Calu3 (cell line): ENCODE measurements around the gene ATXN2. TPM values are rescaled to one million over a fixed set of nuclear protein-coding genes. Genes with fewer than 3 reads are reported as not detected.
"Not testable (repeated sequence)": the region's sequence is repeated elsewhere in the genome, so short reads cannot be mapped to it uniquely, and the experiment has no call there.

Experiments
- BruUV-seq: library from RNA; stranded (reverse); fragments of 400-500 nt; replicated peaks from 2 replicates; lab custom pipeline; 2021; lab: Mats Ljungman, UMichigan
- CTCF ChIA-PET: fragments of 300-600 bp; sonication (Branson Sonifier 250); formaldehyde crosslinking; loops from one replicate; lab custom pipeline; 2022; ENCODE audit warnings: antibody characterized with exemption; lab: Charles Lee
- DNase-seq: peaks from one replicate; pipeline ENCODE4 v3.0.0; 2022
- H3K27ac Mint-ChIP-seq: one replicate; pipeline ENCODE4 v1.8.0; 2022; ENCODE audit warnings: mixed read lengths; ENCODE audit not compliant: unreplicated experiment
- H3K27me3 Mint-ChIP-seq: one replicate; pipeline ENCODE4 v1.8.0; 2022; ENCODE audit warnings: mixed read lengths; ENCODE audit not compliant: unreplicated experiment
- H3K36me3 Mint-ChIP-seq: one replicate; pipeline ENCODE4 v1.8.0; 2022; ENCODE audit warnings: mild to moderate bottlenecking, moderate library complexity, mixed read lengths; ENCODE audit not compliant: insufficient read depth, unreplicated experiment
- H3K4me1 Mint-ChIP-seq: one replicate; pipeline ENCODE4 v1.8.0; 2022; ENCODE audit warnings: mild to moderate bottlenecking, low read depth, mixed read lengths; ENCODE audit not compliant: unreplicated experiment
- H3K4me3 Mint-ChIP-seq: one replicate; pipeline ENCODE4 v1.8.0; 2022; ENCODE audit warnings: mild to moderate bottlenecking, low read depth, moderate library complexity, mixed read lengths; ENCODE audit not compliant: unreplicated experiment
- H3K9me3 Mint-ChIP-seq: one replicate; pipeline ENCODE4 v1.8.0; 2022; ENCODE audit warnings: low read depth, mixed read lengths; ENCODE audit not compliant: unreplicated experiment
- CTCF ChIP-seq: fragments of 200-600 bp; IDR thresholded peaks from one replicate; pipeline ENCODE4 v1.8.0; 2022; ENCODE audit warnings: antibody characterized with exemption; ENCODE audit not compliant: unreplicated experiment
- intact Hi-C: fragments of 100-400 bp; cut with micrococcal nuclease; formaldehyde crosslinking; loops from one replicate; pipeline ENCODE4 v1.10.0; 2022; ENCODE audit not compliant: unreplicated experiment
- total RNA-seq: library from RNA; stranded (reverse); gene quantifications from 2 replicates; pipeline ENCODE4 v1.2.3, GENCODE V29; 2022

Gene ATXN2
- total RNA-seq, 1 experiment from 2014 or later: 123 TPM

GRCh38 chr12:111505601-111506036 lies 93.5 kb downstream of the ATXN2 start:
- no peak overlapping the region for H3K4me3 Mint-ChIP-seq
- TF ChIP-seq CTCF: no peak
- CTCF ChIA-PET: no interaction called here
- no peak for DNase-seq
- BruUV-seq: no TSS peak
- no peaks in the 10 kb centered on the region for H3K27me3 Mint-ChIP-seq
- intact Hi-C loops: no loop called here
- H3K27ac Mint-ChIP-seq: peak overlapping the region; percentile 2
- no peaks in the 10 kb centered on the region for H3K4me1 Mint-ChIP-seq
- H3K9me3 Mint-ChIP-seq: no peaks in the 10 kb centered on the region
- peaks cover 63% of the 10 kb centered on the region for H3K36me3 Mint-ChIP-seq

GRCh38 chr12:111503116-111503515 lies 96.0 kb downstream of the ATXN2 start:
- CTCF ChIA-PET: interaction anchor here (0.6 kb wide), 1 partner anchor 235 kb away, joined by 3 read pairs; no protein-coding TSS in a partner anchor
- H3K36me3 Mint-ChIP-seq: peaks cover 70% of the 10 kb centered on the region

GRCh38 chr12:111494676-111495075 lies 104.4 kb downstream of the ATXN2 start:
- H3K27ac Mint-ChIP-seq: no peak overlapping the region
- H3K27me3 Mint-ChIP-seq: no peaks in the 10 kb centered on the region
- TF ChIP-seq CTCF: no peak
- no TSS peak for BruUV-seq
- peaks cover 57% of the 10 kb centered on the region for H3K36me3 Mint-ChIP-seq
- intact Hi-C loops: no loop called here
- DNase-seq: no peak
- H3K4me1 Mint-ChIP-seq: no peaks in the 10 kb centered on the region
- CTCF ChIA-PET: interaction anchor here (0.7 kb wide), 1 partner anchor 14 kb away, joined by 6 read pairs; no protein-coding TSS in a partner anchor
- no peak overlapping the region for H3K4me3 Mint-ChIP-seq
- no peaks in the 10 kb centered on the region for H3K9me3 Mint-ChIP-seq

More at GRCh38 chr12:111503116-111503515, 96.0 kb downstream of the ATXN2 start:
- no TSS peak for BruUV-seq
- TF ChIP-seq CTCF: no peak
- no peaks in the 10 kb centered on the region for H3K4me1 Mint-ChIP-seq
- H3K9me3 Mint-ChIP-seq: no peaks in the 10 kb centered on the region
- H3K27me3 Mint-ChIP-seq: no peaks in the 10 kb centered on the region
- no peak overlapping the region for H3K4me3 Mint-ChIP-seq
- intact Hi-C loops: no loop called here
- no peak for DNase-seq
- no peak overlapping the region for H3K27ac Mint-ChIP-seq

- H3K4me3 Mint-ChIP-seq, BruUV-seq, H3K27me3 Mint-ChIP-seq, H3K4me1 Mint-ChIP-seq, H3K27ac Mint-ChIP-seq, DNase-seq, H3K9me3 Mint-ChIP-seq, intact Hi-C loops: not testable (repeated sequence)
- CTCF ChIA-PET: interaction anchor here (0.7 kb wide), 2 partner anchors 51 to 513 kb away, joined by 7 to 8 read pairs; no protein-coding TSS in a partner anchor
- peaks cover 52% of the 10 kb centered on the region for H3K36me3 Mint-ChIP-seq
Observed at GRCh38 chr12:111492979-111493378, 106.1 kb downstream of the ATXN2 start.

- no peaks in the 10 kb centered on the region for H3K9me3 Mint-ChIP-seq
- no peak for DNase-seq
- BruUV-seq: no TSS peak
- CTCF ChIA-PET: no interaction called here
- H3K4me3 Mint-ChIP-seq: no peak overlapping the region
- H3K36me3 Mint-ChIP-seq: peaks cover 64% of the 10 kb centered on the region
- no peaks in the 10 kb centered on the region for H3K27me3 Mint-ChIP-seq
- no peak for TF ChIP-seq CTCF
- no peak overlapping the region for H3K27ac Mint-ChIP-seq
- intact Hi-C loops: no loop called here
- H3K4me1 Mint-ChIP-seq: no peaks in the 10 kb centered on the region
Observed at GRCh38 chr12:111488798-111489197, 110.3 kb downstream of the ATXN2 start.
